ENCODE data around the gene TMSB4X.

- TF ChIP-seq, protein P1, sequence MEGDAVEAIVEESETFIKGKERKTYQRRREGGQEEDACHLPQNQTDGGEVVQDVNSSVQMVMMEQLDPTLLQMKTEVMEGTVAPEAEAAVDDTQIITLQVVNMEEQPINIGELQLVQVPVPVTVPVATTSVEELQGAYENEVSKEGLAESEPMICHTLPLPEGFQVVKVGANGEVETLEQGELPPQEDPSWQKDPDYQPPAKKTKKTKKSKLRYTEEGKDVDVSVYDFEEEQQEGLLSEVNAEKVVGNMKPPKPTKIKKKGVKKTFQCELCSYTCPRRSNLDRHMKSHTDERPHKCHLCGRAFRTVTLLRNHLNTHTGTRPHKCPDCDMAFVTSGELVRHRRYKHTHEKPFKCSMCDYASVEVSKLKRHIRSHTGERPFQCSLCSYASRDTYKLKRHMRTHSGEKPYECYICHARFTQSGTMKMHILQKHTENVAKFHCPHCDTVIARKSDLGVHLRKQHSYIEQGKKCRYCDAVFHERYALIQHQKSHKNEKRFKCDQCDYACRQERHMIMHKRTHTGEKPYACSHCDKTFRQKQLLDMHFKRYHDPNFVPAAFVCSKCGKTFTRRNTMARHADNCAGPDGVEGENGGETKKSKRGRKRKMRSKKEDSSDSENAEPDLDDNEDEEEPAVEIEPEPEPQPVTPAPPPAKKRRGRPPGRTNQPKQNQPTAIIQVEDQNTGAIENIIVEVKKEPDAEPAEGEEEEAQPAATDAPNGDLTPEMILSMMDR (IDR thresholded peaks at IDR 0.05), result no peak
- TF ChIP-seq POLR2A (IDR thresholded peaks at IDR 0.05), result no peak
Observed at GRCh38 chrX:12981880-12982279, 7.0 kb downstream of the TMSB4X start.
